AG09309 (cell line): ENCODE measurements around the gene PTPRM.
"Not testable (repeated sequence)": the region's sequence is repeated elsewhere in the genome, so short reads cannot be mapped to it uniquely, and the experiment has no call there.

Experiments
- DNase-seq: peaks from one replicate; pipeline ENCODE4 v3.0.0-alpha.2; 2010; ENCODE audit warnings: low read depth
- H3K4me3 ChIP-seq: 2 replicates; pipeline ENCODE4 v1.5.1; 2011; ENCODE audit warnings: mild to moderate bottlenecking, low read depth, low read length, moderate library complexity; ENCODE audit not compliant: control insufficient read depth
- CTCF ChIP-seq: IDR thresholded peaks from 2 replicates; pipeline ENCODE4 v1.5.1; 2011; ENCODE audit warnings: mild to moderate bottlenecking, low read depth, low read length, inconsistent platforms; ENCODE audit not compliant: insufficient read depth, control insufficient read depth; ENCODE audit errors: missing control alignments

Gene PTPRM

DNA sequence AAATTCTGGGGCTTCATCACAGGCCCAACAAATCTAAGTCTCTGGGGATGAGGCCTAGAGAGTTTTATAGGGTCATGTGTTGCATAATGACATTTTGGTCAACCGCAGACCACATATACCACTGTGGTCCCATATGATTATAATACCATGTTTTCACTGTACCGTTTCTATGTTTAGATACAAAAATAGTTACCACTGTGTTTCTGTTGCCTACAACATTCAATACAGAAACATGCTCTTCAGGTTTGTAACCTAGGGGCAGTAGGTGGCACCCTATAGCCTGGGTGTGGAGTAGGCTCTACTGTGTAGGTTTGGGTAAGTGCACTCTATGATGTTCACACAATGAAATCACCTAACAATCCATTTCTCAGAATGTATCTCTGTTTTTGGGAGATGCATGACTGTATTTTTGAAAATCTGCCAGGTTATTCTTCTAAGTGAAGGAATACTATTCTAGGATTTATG, 485.2 kb downstream of the PTPRM start:
- DNase-seq, result no peak
- no peak for TF ChIP-seq CTCF
- H3K4me3 ChIP-seq, result no peak overlapping the region

- no peak for TF ChIP-seq CTCF
- no peak overlapping the region for H3K4me3 ChIP-seq
- DNase-seq, result no peak
Measured at GRCh38 chr18:8056723-8057122, 489.6 kb downstream of the PTPRM start.

- not testable (repeated sequence) for DNase-seq, H3K4me3 ChIP-seq
Measured at GRCh38 chr18:8063152-8063551, 496.0 kb downstream of the PTPRM start.

- TF ChIP-seq CTCF, result no peak
- DNase-seq, result no peak
- no peak overlapping the region for H3K4me3 ChIP-seq
Measured at GRCh38 chr18:8063733-8064132, 496.6 kb downstream of the PTPRM start.

DNA sequence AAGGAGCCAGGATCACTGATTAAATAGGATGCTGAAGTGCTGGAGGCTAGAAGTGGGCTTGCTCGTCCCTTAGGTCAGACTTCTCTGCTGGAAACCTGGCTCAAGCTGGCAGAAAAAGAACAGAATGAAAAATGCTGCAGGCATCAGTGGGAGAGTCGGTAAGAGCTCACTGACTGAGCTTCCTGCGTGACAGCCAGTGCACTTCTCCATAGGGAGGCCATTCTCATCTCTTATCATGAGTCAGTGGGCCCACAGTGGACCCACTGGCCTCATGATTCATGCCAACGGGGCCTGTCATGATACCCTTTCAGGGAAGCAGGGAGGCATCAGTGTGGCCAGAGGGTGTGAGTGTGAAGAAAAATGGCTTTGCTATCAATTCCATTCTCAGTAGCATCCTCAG, 498.2 kb downstream of the PTPRM start:
- no peak for DNase-seq
- no peak for TF ChIP-seq CTCF
- H3K4me3 ChIP-seq, result no peak overlapping the region

GRCh38 chr18:8065773-8066172, 498.7 kb downstream of the PTPRM start:
- no peak for DNase-seq
- H3K4me3 ChIP-seq, result no peak overlapping the region
- no peak for TF ChIP-seq CTCF

- DNase-seq, result no peak
- no peak for TF ChIP-seq CTCF
- H3K4me3 ChIP-seq, result no peak overlapping the region
Measured at GRCh38 chr18:8069708-8070107, 502.6 kb downstream of the PTPRM start.
